HG02938 (cell line): Measurements from ENCODE around the gene SLC27A6.

Experiments
- ATAC-seq: cut with Tn5 transposase; IDR thresholded peaks from one replicate; pipeline ENCODE4 v1.9.1; 2021; ENCODE audit warnings: mild to moderate bottlenecking, moderate library complexity; ENCODE audit not compliant: unreplicated experiment

Gene SLC27A6

DNA sequence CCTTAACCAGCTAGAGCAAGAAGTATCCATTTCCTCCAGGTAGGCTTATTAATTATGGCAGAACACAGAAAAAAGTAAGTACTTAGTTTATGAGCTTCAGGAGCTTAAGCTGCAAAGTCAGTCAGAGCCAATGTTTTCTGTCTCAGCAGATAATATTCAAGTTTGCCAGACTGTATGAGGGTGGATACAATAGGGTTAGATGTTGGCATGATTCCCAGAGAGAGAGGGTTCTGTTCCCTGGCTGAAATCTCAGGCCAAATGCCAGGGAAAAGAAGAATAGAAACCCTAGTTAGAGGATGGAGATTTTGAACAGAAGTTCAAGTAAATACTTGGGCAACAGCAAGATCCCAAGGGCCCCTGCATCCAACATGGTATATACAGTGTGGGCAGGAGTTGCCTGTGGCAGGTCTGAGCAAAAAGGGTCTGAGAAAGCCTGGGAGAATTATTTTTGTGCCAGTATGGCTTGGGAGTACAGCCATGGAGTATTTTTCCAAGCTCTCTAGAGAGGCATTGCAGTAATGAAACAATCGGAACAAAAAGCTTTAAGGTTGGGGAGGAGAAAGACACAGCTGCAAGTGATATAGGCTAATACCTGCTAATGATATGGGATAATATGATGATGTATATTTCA lies 98.3 kb downstream of the SLC27A6 start:
- ATAC-seq: no peak

DNA sequence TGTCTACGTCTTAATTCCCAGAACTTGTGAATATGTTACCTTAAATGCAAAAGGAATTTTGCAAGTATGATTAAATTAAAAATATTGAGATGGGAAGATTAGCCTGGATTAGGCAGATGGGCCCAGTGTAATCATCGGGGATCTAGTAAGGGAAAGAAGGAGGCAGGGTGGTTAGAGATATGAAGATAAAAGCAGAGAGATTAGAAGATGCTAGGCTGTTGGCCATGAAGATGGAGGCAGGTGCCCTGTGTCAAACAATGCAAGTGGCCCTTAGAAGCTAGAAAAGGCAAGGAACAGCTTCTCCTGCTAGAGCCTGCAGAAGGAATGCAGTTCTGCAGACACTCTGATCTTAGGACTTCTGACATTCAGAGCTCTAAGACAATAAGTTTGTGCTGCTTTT lies 100.4 kb downstream of the SLC27A6 start:
- ATAC-seq: no peak

DNA sequence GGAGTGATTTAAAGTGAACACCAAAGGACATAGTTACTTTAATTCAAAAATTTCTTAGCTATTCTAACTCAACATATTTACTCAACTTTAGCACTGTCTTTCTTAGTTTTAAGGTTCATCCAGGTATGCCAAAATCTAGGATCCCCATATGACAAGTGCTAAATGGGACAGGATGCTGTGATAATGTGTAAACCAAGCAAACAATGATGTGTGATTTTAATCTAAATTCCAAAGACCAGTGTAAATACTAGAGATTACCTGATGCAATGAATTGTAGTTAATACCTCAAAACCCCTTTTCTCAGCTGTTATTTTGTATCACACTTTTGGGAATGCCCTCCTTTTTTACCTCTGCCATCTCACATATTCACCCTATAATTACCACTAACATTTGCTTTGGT lies 102.5 kb downstream of the SLC27A6 start:
- no peak for ATAC-seq

DNA sequence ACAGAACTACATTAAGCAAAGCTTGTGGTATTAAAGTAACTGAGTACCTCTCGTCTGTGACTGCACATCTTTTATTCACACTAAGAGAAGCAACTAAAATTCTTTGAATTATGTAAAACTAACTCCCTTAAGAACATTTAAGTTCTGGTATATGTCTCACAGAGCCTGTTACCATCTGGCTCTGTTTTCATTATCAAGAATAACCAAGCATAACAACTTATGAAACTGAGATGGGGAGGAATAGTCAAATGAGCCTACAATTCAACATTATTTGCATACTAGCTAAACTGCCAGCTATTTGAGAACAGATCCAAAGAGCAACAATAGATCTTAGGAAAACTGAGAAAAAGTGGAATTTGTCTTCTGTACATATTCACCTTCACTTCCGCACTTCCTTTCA lies 104.0 kb downstream of the SLC27A6 start:
- ATAC-seq: peak; percentile 68

DNA sequence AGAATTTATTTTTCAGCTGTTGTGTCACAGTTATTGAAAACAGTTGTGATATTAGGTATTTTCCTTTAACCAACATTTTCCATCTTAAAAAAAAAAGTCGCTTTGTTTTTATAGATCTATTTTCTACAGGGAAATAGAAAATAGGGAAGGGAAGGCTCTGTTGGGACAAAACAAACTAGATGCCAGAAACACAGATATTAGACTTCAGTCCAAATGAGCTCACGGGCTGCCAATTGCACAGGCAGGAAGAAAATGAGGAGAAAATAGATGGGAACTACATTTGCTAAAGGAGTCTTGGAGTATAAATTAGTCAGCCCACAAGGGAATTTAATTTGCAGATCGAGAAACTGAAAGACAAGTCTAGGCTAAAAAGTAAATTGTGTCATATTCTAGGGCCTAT lies 107.8 kb downstream of the SLC27A6 start:
- ATAC-seq: no peak

DNA sequence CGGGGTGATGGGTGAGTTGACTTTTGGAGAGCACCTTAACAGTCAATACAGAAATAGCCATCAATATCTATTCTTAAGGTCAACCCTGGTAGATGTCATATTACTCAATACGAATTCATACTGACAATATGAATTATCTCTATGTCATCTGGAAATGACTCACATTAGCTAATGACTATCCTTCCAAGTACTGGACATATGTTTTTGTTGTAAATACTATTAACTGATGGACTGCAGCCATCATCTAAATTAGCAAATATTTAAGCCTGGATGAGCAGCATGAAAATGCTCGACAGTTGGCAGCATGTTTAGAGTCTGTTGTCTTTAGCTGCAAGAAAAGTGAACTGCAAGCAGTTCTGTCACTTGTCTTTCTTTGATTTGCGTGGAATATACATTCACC lies 109.6 kb downstream of the SLC27A6 start:
- no peak for ATAC-seq

DNA sequence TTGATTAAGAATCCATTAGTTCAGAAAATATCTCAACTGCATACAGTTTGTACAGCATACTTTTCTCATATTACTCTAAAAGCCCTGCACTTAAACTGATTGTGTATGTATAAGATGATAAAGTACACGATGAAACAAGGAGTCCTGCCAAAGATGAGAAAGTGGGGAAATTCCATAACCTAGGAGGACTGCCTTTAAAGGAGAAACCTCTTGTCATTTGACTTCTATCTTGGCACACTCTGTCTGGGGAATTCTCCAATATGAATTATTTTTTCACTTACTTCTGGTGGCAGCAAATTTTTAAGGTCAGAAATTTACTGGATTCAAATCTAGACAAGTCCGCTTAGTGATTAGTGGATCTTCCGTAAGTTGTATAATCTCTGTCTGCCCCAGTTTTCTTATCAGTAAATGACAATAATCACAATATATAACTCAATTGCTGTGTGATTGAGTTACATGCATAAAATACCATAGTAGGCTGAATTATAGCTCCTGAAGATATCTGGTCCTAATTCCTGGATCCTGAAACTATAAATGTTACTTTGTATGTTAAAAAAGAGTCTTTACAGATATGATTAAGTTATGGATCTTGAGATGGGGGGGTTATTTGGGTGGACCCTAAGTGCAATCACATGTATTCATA lies 112.3 kb downstream of the SLC27A6 start:
- no peak for ATAC-seq

DNA sequence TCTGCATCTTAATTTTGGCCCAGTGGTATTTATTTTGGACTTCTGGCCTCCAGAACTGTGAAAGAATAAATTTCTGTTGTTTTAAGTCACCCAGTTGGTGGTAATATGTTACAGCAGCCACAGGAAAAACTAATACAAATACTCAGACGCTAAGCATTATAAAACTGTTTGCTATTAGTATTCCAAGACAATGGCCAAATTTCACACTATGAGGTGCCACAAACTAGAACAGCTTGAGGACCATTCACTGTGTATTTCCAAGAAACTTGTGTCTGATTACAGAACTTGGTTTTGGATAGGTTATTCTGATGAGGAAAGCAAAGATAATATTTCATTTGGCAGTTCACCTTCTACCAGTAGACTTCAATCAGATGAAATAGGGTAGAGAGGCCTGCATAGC lies 113.0 kb downstream of the SLC27A6 start:
- ATAC-seq: no peak

DNA sequence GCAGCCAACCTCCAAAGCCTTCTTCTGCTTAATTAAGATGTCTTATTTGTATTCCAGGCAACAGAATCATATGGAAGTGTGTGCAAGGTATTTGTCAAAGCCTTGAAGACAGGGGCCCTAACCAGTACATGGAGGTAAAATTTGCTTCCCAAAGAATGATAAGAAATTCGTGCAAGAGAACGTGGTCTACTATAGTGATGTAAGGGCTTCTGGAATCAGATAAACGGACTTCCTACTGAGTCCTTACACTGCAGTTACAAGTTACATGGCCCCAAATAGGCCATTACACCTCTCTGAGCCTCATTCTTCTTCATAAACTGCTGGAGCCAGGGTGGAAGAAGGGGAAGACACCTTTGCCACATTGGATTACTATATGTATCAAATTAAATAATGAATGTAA lies 113.4 kb downstream of the SLC27A6 start:
- ATAC-seq: no peak

DNA sequence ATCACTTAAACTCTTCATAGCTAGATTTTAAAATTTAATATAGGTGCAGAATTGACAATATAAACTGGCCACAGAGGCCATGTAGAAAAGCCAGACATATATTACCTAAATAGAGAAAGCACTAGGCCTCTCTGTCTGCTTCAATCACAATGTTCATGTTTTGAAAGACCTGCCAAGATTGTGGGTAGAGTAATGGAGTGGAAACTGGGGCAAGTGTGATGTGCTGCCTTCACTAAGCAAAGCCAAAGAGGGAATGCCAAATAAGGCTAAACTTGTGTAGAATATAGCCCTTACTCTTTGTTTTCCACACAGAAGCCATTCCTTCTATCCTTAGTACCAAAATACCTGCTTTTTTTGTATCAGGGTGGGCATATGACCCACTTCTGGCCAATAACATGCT lies 114.2 kb downstream of the SLC27A6 start:
- ATAC-seq: no peak

DNA sequence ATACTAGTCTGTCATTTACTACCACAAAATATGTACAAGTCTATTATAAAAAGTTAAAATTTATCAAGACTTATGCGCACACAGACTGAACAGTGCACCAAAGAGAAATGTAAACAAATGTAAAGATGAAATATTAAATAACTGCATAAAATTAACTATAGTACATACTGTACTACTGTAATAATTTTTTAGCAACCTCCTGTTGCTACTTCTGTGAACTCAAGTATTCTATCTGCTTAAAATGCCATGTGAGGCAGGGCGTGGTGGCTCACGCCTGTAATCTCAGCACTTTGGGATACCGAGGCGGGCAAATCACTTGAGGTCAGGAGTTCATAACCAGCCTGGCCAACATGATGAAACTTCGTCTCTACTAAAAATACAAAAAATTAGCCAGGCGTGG lies 115.5 kb downstream of the SLC27A6 start:
- ATAC-seq: no peak

DNA sequence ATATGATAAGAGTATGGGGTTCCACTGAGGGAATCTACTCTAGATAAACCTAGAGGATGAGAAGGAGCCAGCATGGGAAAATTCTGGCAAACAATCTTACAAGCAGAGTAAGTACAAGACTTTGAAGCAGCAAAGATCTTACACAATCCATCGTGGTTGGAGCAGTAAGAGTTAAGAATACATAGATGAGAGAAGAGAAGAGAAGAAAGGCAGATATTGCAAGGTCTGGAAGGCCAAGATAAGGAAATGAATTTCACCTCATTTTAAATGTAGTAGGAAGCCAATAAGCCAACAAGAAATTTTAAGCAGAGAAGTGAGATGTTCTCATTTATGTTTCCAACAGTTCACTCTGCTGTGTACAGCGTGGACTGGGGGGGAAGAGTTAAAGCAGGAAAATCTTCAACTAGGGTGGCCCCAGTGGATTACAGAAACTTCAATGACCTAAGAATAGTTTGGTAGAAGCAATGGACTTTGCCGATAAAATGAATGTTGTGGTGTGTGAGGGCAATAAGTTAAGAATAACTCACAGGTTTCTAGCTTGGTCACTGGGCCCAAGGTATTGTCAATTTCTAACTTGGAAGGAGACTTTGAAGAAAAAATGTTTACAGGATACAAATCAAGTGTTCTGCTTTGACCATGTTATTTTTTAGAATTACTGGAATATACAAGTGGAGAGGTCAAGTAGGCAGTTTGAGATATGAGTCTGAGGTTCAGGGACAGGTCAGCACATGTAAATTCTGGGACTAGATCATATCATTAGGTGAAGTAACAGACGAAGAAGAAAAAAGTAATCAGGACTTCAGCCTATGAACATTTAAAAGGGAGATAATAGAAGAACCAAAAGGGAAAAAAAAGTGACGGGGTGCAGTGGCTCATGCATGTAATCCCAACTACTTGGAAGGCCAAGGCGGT lies 117.2 kb downstream of the SLC27A6 start:
- no peak for ATAC-seq
